Suprapubic skin (tissue), 4 donors: ENCODE results near the gene ZNF410. TPM values are rescaled to one million over a fixed set of nuclear protein-coding genes. Genes with fewer than 3 reads are reported as not detected.
"Not testable (repeated sequence)": the region's sequence is repeated elsewhere in the genome, so short reads cannot be mapped to it uniquely, and the experiment has no call there.

Source experiments
- DNase-seq, 2 donors: peaks; one replicate each; pipeline ENCODE4 v3.0.0-alpha.2; 2019; ENCODE audit warnings: low spot score in 2 of 2
- H3K27ac ChIP-seq: fragments of 200-600 bp; sonication (generic); one replicate; pipeline ENCODE4 v1.5.1; 2019
- H3K27me3 ChIP-seq: fragments of 200-600 bp; sonication (generic); one replicate; pipeline ENCODE4 v1.5.1; 2019
- H3K36me3 ChIP-seq: fragments of 200-600 bp; sonication (generic); one replicate; pipeline ENCODE4 v1.5.1; 2019
- H3K4me1 ChIP-seq: fragments of 200-600 bp; sonication (generic); one replicate; pipeline ENCODE4 v1.5.1; 2019
- H3K4me3 ChIP-seq: fragments of 200-600 bp; sonication (generic); one replicate; pipeline ENCODE4 v1.5.1; 2019; ENCODE audit warnings: mild to moderate bottlenecking
- H3K9me3 ChIP-seq: fragments of 200-600 bp; sonication (generic); one replicate; pipeline ENCODE4 v1.5.1; 2019
- EP300 ChIP-seq: sonication (generic); formaldehyde crosslinking; IDR thresholded peaks from one replicate; pipeline ENCODE4 v1.6.1; 2017; ENCODE audit warnings: antibody characterized with exemption
- POLR2A ChIP-seq, 2 donors: fragments of 450-650 bp; IDR thresholded peaks; one replicate each; pipeline ENCODE4 v1.6.1; 2017; ENCODE audit warnings: antibody characterized with exemption in 2 of 2, mild to moderate bottlenecking in 2 of 2, moderate library complexity in 2 of 2
- POLR2AphosphoS5 ChIP-seq, 3 donors: sonication (generic); formaldehyde crosslinking; IDR thresholded peaks; one replicate each; pipeline ENCODE4 v1.6.1; 2017; ENCODE audit warnings: antibody characterized with exemption in 3 of 3
- WGBS: methylation state at CpG from one replicate; pipeline ENCODE4 v1.1.5; 2018; 5-methylcytosine and 5-hydroxymethylcytosine counted together
- total RNA-seq, 4 donors: library from RNA; depleted of rRNA; stranded (reverse); fragments of >200 nt; gene quantifications; one replicate each; pipeline ENCODE4 v1.1.0, GENCODE V29; 2016
- TF ChIP-seq, protein P1 (sequence below), 2 donors: fragments of 200-600 bp in 1 of 2; fragments of 450-650 bp in 1 of 2; sonication (generic) in 1 of 2; IDR thresholded peaks; one replicate each; pipeline ENCODE4 v1.5.1; 2016 to 2019; ENCODE audit warnings: antibody characterized with exemption in 2 of 2, mild to moderate bottlenecking in 1 of 2, moderate library complexity in 1 of 2

ZNF410 gene
- total RNA-seq, 4 donors from 2014 or later = 51.9 to 71.2 (median 60.4) TPM

DNA sequence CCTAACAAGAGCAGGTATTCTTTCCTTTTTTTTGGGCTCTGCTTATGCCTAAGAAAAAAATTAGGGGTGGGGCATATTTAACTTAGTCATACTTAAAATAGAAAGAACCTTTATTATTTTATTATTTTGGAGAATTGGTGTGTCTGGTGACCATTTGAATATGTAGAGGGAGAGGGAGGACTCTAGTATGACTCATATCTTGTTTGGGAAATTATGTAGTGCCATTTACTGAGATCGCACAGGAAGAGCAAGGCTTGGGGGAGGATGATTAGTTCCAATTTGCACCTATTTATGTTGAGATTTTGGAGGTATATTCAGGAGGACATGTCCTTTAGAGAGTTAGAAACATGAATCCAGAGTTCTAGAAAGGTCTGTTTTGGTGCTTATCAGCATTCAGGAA, 9.9 kb downstream of the ZNF410 start:
- TF ChIP-seq EP300 = no peak
- no peak for TF ChIP-seq POLR2A (IDR thresholded peaks at IDR 0.05)
- TF ChIP-seq, protein P1, sequence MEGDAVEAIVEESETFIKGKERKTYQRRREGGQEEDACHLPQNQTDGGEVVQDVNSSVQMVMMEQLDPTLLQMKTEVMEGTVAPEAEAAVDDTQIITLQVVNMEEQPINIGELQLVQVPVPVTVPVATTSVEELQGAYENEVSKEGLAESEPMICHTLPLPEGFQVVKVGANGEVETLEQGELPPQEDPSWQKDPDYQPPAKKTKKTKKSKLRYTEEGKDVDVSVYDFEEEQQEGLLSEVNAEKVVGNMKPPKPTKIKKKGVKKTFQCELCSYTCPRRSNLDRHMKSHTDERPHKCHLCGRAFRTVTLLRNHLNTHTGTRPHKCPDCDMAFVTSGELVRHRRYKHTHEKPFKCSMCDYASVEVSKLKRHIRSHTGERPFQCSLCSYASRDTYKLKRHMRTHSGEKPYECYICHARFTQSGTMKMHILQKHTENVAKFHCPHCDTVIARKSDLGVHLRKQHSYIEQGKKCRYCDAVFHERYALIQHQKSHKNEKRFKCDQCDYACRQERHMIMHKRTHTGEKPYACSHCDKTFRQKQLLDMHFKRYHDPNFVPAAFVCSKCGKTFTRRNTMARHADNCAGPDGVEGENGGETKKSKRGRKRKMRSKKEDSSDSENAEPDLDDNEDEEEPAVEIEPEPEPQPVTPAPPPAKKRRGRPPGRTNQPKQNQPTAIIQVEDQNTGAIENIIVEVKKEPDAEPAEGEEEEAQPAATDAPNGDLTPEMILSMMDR (IDR thresholded peaks at IDR 0.05) = no peak
- TF ChIP-seq POLR2AphosphoS5 (IDR thresholded peaks at IDR 0.05) = no peak
- Histone ChIP-seq H3K4me3 (no peak overlapping the region), H3K27ac (no peak overlapping the region), H3K36me3 (peaks cover 81% of the 10 kb centered on the region), H3K4me1 (no peaks in the 10 kb centered on the region), H3K27me3 (no peaks in the 10 kb centered on the region), H3K9me3 (no peaks in the 10 kb centered on the region)
- DNase-seq = no peak
- WGBS = 69% methylated on average over 1 of the region's 1 CpG

DNA sequence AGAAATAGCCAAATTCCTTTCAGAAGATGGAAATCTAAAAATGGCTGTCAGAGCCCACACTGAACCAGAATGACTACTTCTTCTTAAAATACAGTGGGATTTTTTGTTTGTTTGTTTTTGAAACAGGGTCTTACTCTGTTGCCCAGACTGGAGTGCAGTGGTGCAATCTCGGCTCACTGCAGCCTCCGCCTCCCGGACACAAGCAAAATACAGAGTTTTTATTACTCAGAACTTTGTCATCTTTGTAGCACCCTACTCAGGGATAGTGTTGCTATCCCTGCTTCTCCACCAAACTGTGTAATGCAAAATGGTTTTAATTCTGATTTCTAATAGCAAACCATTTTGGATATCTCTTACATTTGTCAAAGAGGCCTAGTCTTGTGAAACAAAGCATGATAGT, 16.4 kb downstream of the ZNF410 start:
- H3K27me3 ChIP-seq = no peaks in the 10 kb centered on the region
- no peaks in the 10 kb centered on the region for H3K4me1 ChIP-seq
- no peak for DNase-seq
- 95% methylated on average over 3 of the region's 3 CpGs for WGBS
- H3K9me3 ChIP-seq = no peaks in the 10 kb centered on the region
- TF ChIP-seq POLR2A (IDR thresholded peaks at IDR 0.05) (no peak), EP300 (no peak), POLR2AphosphoS5 (IDR thresholded peaks at IDR 0.05) (no peak)
- TF ChIP-seq, protein P1 (IDR thresholded peaks at IDR 0.05) = no peak
- H3K27ac ChIP-seq = no peak overlapping the region
- peaks cover 83% of the 10 kb centered on the region for H3K36me3 ChIP-seq
- no peak overlapping the region for H3K4me3 ChIP-seq

DNA sequence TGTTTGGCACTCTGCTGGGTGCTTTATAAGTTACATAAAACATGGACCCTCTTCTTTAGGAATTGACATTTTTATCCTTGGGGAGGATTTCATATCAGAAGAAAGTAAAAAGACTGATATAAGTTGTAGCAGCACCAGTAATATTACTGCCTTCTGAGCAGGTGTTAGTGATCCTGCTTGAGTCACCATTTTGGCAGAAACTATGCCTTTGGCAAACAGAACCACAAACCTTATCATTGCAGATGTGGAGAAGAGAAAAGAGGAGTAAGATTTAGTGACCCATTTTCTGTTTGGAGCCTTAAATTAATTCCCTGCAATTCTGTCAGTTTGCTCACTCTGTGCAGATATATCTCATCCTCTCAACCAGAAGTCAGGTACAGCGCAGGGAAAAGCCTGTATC, 23.0 kb downstream of the ZNF410 start:
- DNase-seq = no peak
- H3K4me3 ChIP-seq = no peak overlapping the region
- 100% methylated on average over 1 of the region's 1 CpG for WGBS
- H3K4me1 ChIP-seq = no peaks in the 10 kb centered on the region
- H3K36me3 ChIP-seq = peaks cover 94% of the 10 kb centered on the region
- no peak for TF ChIP-seq EP300
- TF ChIP-seq, protein P1 (IDR thresholded peaks at IDR 0.05) = no peak
- TF ChIP-seq POLR2AphosphoS5 (IDR thresholded peaks at IDR 0.05) = no peak
- no peak for TF ChIP-seq POLR2A (IDR thresholded peaks at IDR 0.05)
- no peaks in the 10 kb centered on the region for H3K9me3 ChIP-seq
- no peak overlapping the region for H3K27ac ChIP-seq
- no peaks in the 10 kb centered on the region for H3K27me3 ChIP-seq

DNA sequence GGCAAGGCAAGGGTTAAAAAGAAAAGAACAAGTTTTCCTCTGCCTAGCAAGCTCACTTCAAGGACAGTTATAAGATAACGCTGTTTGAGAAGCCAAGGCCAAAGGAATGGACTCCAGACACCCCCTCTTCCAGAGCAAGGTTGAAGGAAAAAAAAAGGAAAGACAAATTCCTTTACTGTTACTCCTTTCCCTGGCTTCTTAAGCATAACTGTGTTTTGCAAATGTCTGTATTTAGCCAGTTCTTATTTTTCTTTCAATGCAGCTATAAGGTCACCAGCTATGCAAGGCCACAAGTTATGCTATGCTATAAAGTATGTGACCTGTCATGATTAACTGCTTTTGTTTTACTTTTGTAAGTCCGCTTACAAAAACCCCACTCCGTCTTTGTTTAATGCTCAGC, 26.6 kb downstream of the ZNF410 start:
- Histone ChIP-seq H3K4me3 (no peak overlapping the region), H3K36me3 (peaks cover 81% of the 10 kb centered on the region), H3K27ac (no peak overlapping the region), H3K4me1 (no peaks in the 10 kb centered on the region), H3K27me3 (no peaks in the 10 kb centered on the region), H3K9me3 (no peaks in the 10 kb centered on the region)
- no peak for TF ChIP-seq POLR2A (IDR thresholded peaks at IDR 0.05)
- TF ChIP-seq POLR2AphosphoS5 (IDR thresholded peaks at IDR 0.05) = no peak
- WGBS = 86% methylated on average over 3 of the region's 3 CpGs
- no peak for DNase-seq

DNA sequence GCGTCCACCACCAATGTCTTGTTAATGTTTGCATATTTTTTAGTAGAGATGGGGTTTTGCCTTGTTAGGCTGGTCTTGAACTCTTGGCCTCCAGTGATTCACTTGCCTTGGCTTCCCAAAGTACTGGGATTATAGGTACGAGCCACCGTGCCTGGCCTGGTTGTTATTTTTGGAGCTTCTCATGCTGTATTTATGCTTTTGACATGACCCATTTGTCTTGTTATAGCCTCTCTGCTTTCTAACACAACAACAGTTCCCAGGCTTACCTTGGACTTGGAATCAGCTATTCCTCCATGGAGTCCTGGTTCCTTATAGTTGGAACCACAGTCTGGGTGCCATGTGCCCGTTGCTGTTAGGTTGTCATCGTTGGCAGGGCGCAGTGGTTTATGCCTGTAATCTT, 29.7 kb downstream of the ZNF410 start:
- Histone ChIP-seq H3K9me3 (no peaks in the 10 kb centered on the region), H3K36me3 (peaks cover 79% of the 10 kb centered on the region), H3K4me1 (no peaks in the 10 kb centered on the region), H3K27ac (no peak overlapping the region), H3K4me3 (no peak overlapping the region), H3K27me3 (no peaks in the 10 kb centered on the region)
- WGBS = 88% methylated on average over 6 of the region's 6 CpGs
- no peak for DNase-seq
- TF ChIP-seq POLR2AphosphoS5 (IDR thresholded peaks at IDR 0.05) = no peak
- TF ChIP-seq, protein P1 (IDR thresholded peaks at IDR 0.05) = no peak
- TF ChIP-seq EP300 = no peak
- no peak for TF ChIP-seq POLR2A (IDR thresholded peaks at IDR 0.05)

DNA sequence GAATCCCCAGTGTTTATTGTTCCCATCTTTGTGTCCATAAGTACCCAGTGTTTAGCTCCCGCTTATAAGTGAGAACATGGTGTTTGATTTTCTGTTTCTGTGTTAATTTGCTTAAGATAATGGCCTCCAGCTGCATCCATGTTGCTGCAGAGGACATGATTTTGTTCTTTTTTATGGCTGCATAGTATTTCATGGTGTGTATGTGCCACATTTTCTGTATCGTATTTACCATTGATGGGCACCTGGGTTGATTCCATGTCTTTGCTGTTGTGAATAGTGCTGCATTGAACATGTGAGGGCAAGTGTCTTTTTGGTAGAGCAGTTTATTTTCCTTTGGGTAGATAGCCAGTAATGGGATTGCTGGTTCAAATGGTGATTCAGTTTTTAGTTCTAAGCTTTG, 32.8 kb downstream of the ZNF410 start:
- H3K4me1 ChIP-seq, H3K27ac ChIP-seq, H3K9me3 ChIP-seq, H3K27me3 ChIP-seq, H3K4me3 ChIP-seq, DNase-seq: not testable (repeated sequence)
- peaks cover 79% of the 10 kb centered on the region for H3K36me3 ChIP-seq
- 98% methylated on average over 2 of the region's 2 CpGs for WGBS
